ENCODE results near the gene PCBP3. TPM values are rescaled to one million over a fixed set of nuclear protein-coding genes. Genes with fewer than 3 reads are reported as not detected.

Gene PCBP3
- polyA plus RNA-seq, 3 donors = 1.7 to 9.5 (median 2.2) TPM

- 87 to 89% (median 88%) methylated on average over 41 to 43 of the region's 43 CpGs for WGBS, 3 donors
- H3K27ac ChIP-seq (ENCODE audit: low read depth, low read length) = no peak overlapping the region
Measured at GRCh38 chr21:45867041-45867666, 223.6 kb downstream of the PCBP3 start.

DNA sequence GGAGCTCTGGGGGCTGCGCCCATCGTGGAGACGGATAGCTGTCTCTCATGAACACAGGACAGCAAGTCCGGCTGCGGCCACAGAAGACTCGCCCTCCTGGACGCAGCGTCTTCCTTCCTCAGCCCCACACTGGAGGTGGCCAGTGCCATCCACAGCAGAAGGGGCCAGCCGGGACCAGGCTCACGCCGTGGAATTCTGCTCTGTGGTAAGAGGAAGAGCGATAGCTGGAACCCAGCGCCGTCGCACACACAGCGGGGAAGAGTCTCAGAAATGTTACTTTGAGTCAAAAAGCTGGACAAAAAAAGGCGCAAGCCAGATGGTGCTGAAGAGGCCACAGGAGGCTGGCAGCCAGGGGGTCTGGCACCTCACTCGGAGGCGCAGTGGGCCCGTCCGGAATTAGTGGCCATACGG is 224.2 kb downstream of the PCBP3 start:
- H3K27ac ChIP-seq (ENCODE audit: low read depth, low read length) = no peak overlapping the region
- WGBS, 3 donors = 85 to 87% (median 86%) methylated on average over 22 of the region's 22 CpGs

DNA sequence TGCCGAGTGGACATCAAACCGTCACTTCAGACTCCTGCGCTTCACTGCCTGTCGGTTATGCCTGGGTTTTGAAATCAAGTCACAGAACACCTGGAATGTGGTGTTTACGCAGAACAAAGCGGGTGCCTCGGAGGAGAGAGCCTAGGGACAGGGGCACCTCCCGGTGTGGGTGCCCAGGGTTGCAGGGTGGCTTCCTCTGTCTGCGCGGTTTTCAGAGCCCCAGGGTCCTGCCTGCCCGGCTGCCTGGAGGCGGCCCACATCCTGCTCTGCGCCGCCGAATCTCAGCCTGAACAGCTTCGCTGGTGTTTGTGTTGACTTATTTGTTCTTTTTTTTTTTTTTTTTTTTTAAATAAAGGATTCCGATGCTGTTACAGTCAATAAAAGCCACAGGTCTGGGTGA is 224.6 kb downstream of the PCBP3 start:
- no peak overlapping the region for H3K27ac ChIP-seq (ENCODE audit: low read depth, low read length)
- WGBS, 3 donors = 71 to 86% (median 84%) methylated on average over 17 of the region's 17 CpGs

DNA sequence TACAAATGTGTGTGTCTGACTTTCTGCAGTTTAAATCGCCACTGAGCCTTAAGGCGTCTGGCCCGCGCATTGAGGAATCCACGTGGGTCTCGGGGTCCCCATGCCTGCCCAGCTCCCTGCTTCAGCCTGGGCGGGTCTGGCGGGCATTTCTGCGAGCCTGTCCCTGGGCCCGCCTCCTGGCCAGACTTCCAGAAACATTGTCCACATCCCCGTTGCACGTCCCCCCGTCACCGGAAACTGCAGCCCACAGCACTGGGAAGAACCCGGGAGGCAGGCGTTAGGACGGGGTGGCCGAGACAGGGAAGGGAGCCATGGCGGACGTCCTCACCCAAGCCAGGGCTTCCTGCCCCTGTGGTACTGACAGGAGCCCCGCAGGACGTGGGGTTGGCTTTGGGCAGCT is 225.0 kb downstream of the PCBP3 start:
- H3K27ac ChIP-seq (ENCODE audit: low read depth, low read length) = no peak overlapping the region
- 72 to 86% (median 85%) methylated on average over 22 of the region's 22 CpGs for WGBS, 3 donors

DNA sequence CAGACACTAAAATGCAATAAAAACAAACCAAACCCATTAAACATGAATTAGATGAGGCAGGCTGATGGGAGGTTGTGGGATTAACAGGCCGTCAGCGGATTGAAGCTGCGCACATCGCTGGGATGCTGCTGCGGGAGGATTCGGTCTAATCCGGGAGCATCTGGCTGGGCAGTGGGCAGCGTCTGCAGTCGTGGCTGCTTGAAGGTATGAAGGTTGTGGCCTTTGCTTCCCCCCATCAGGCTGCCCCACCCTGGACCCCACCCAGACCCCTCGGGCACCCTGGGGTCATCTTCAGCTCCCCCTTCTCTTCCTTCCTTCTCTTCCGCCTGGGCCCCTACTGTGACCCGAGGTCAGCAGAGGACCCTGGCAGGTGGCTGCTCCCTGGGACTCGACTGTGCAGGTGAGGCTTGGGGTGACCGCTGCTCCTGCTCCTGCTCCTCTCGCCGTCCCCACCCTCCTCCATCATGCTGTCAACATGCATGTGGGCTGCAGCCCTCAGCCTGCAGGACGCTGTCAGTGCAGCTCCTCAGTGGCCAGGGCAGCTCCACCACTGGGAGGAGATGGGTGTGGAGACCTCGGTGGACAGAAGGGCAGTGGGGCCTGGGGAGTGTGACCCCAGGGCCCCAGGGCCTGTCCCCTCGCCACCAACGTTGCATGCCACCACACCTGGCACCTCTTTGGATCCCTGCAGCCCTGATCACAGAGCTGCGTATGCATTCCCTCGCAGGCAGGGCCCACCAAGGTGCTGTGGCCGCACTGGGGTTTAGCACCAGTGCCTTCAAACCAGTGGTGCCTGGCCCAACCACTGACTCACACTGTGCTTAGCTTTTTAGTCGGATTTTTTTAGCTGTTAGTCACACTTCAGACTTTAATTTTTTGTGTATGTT is 225.8 kb downstream of the PCBP3 start:
- H3K27ac ChIP-seq (ENCODE audit: low read depth, low read length) = no peak overlapping the region
- WGBS, 3 donors = 69 to 84% (median 80%) methylated on average over 24 of the region's 24 CpGs

DNA sequence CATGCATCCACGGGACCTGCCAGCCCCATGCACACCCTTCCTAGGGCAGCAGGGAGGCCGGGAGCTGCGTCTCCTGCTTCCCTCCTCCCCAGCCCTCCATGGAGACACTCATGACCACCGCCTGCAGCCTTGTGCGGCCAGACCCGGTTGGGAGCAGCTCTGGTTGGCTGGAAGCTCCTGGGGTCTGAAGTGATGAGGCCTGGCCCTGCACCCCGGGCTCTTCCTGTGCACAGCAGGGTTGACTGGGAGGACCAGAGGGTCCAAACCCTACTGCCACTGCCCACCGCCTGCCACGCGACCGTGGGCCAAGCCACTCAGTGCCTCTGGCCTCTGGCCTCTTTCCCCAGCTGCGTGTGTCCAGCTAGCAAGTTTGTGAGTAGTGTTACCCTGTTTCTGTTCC is 226.9 kb downstream of the PCBP3 start:
- no peak overlapping the region for H3K27ac ChIP-seq (ENCODE audit: low read depth, low read length)
- 66 to 80% (median 77%) methylated on average over 12 of the region's 12 CpGs for WGBS, 3 donors

DNA sequence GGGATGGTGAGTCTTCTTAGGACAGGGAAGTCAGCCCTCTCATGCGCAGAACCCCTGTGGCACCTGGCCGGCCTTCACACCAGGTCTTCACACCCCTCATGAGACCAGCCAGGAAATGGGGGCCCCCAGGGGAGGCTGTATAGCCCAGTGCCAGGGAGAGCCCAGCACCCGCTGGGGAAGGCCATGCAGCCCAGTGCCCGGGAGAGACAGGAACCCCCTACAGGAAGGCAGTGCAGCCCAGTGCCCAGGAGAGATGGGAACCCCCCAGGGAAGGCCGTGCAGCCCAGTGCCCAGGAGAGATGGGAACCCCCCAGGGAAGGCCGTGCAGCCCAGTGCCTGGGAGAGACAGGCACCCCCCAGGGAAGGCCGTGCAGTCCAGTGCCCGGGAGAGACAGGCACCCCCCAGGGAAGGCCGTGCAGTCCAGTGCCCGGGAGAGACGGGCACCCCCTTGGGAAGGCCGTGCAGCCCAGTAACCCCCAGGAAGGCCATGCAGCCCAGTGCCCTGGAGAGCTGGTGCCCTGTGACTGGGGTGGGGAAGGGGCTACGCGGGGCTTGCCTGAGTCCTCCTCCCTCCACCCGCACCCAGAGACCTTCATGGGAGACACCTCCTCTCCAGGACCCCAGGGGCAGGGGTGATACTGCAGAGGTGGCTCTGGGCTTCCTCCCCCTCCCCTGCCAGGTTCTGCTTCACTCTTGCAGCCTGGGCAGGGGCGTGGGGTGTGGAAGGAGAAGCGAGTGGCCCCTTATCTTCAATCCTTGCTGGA is 227.5 kb downstream of the PCBP3 start:
- no peak overlapping the region for H3K27ac ChIP-seq (ENCODE audit: low read depth, low read length)
- WGBS, 3 donors = 71 to 85% (median 80%) methylated on average over 11 to 17 of the region's 17 CpGs

GRCh38 chr21:45871616-45872236 is 228.2 kb downstream of the PCBP3 start:
- WGBS, 3 donors = 75 to 87% (median 83%) methylated on average over 22 of the region's 22 CpGs
- H3K27ac ChIP-seq (ENCODE audit: low read depth, low read length) = no peak overlapping the region

- no peak overlapping the region for H3K27ac ChIP-seq (ENCODE audit: low read depth, low read length)
- WGBS, 3 donors = 87 to 91% (median 88%) methylated on average over 11 of the region's 11 CpGs
Measured at GRCh38 chr21:45872471-45872870, 228.9 kb downstream of the PCBP3 start.

DNA sequence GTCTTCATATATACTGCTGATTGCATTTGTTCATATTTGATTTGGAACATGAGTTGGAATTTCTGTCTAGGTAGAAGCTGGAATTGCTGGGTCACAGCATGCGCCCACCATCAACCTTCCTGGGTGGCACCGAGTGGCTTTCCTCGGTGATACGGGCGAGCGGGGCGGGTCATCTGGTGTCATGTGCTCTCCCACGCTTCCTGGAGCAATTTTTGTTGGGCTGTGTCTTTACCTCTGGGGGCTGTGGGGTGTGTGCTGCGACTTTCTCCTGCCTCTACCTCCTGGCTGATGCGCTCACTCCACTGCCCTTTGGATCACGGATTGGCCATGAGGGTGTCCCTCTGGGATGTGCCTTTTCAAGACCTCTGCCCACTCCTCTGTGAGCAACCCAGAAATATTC is 229.4 kb downstream of the PCBP3 start:
- 65 to 84% (median 83%) methylated on average over 11 of the region's 11 CpGs for WGBS, 3 donors
- H3K27ac ChIP-seq (ENCODE audit: low read depth, low read length) = no peak overlapping the region

DNA sequence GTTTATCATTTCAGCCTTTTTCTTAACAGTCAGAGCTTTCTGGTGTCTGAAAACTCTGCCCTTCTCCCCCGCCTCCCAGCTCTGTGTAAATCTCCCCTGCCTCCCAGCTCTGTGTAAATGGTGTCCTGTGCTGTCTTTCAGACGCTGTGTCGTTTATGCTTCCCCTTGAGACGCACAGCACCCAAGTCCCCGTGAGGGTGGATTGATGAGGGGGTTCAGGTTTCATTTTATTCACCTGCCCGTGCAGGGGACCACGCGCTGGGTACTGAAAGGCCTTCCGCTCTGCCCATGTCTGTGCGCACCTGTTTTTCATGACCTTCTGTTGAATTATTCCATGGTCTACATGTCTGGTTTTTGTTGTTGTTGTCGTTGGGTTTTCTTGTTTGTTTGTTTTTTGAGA is 229.9 kb downstream of the PCBP3 start:
- 67 to 88% (median 85%) methylated on average over 11 of the region's 11 CpGs for WGBS, 3 donors
- no peak overlapping the region for H3K27ac ChIP-seq (ENCODE audit: low read depth, low read length)

DNA sequence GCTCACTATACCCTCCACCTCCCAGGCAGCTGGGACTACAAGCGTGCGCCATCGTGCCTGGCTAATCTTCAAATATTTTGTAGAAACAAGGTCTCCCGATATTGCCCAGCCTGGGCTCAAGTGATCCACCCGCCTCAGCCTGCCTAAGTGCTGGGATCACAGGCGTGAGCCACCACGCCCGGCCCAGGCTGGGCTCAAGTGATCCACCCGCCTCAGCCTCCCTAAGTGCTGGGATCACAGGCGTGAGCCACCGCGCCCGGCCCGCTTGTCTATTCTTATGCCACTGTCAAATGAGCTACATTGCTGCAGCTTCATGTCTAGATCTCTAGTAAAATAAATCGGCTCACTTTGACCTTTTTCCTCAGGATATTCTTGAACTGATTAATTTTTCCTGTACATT is 230.3 kb downstream of the PCBP3 start:
- 82 to 93% (median 89%) methylated on average over 15 of the region's 15 CpGs for WGBS, 3 donors
- H3K27ac ChIP-seq (ENCODE audit: low read depth, low read length) = no peak overlapping the region

GRCh38 chr21:45874716-45875415 is 231.3 kb downstream of the PCBP3 start:
- WGBS, 3 donors = 57 to 61% (median 57%) methylated on average over 33 of the region's 33 CpGs
- no peak overlapping the region for H3K27ac ChIP-seq (ENCODE audit: low read depth, low read length)

DNA sequence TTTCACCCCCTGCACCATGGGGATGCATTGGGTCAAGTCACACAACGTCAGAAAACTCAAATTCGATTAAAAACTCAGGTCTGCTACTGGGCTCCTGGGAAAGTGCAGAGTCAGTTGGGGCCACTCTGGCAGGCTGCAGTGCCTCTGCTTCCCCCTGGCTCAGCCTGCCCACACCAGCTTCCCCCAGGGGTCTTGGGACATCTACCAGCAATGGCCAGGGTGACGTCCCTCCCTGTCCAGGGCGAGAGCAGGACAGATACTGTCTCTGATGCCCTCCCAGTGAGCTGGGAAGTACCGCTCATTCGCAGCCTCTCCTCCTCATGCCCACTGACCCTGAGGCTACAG is 231.9 kb downstream of the PCBP3 start:
- WGBS, 3 donors = 59 to 72% (median 69%) methylated on average over 6 of the region's 6 CpGs
- no peak overlapping the region for H3K27ac ChIP-seq (ENCODE audit: low read depth, low read length)

- WGBS, 3 donors = 73 to 94% (median 85%) methylated on average over 12 of the region's 12 CpGs
- no peak overlapping the region for H3K27ac ChIP-seq (ENCODE audit: low read depth, low read length)
Measured at GRCh38 chr21:45875881-45876280, 232.4 kb downstream of the PCBP3 start.

- WGBS, 3 donors = 56 to 73% (median 58%) methylated on average over 28 of the region's 28 CpGs
- no peak overlapping the region for H3K27ac ChIP-seq (ENCODE audit: low read depth, low read length)
Measured at GRCh38 chr21:45876381-45877170, 233.1 kb downstream of the PCBP3 start.

DNA sequence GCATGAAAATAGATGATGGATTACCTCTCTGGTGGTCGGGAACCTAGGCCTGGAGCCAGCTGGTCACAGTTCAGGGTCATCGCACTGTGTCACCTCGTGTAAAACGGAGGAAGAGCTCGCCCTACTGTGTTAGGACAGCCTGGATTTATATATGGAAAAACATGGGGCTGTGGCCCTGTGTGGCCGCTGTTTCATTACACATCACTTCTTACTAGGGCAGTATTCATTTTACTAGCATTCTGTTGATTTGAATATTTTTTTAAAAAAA is 233.6 kb downstream of the PCBP3 start:
- 48 to 73% (median 67%) methylated on average over 6 of the region's 6 CpGs for WGBS, 3 donors
- H3K27ac ChIP-seq (ENCODE audit: low read depth, low read length) = no peak overlapping the region

All from adipose tissue (tissue), 3 donors.